ENCODE data around the gene TNIP2. TPM values are rescaled to one million over a fixed set of nuclear protein-coding genes. Genes with fewer than 3 reads are reported as not detected.

The TNIP2 gene
- total and polyA plus RNA-seq, 10 donors = 32.7 to 53.5 (median 47.9) TPM

GRCh38 chr4:2753436-2753835, 2.7 kb downstream of the TNIP2 start:
- peak; percentile 56 for DNase-seq
- peaks cover 0 to 37% (median 0%) of the 10 kb centered on the region in 6 donors for H3K36me3 ChIP-seq
- TF ChIP-seq CTCF (IDR thresholded peaks at IDR 0.05 in 8 of 11, conservative IDR thresholded peaks at IDR 0.05 in 3 of 11) (no peak), POLR2AphosphoS5 (IDR thresholded peaks at IDR 0.05) (no peak), POLR2A (IDR thresholded peaks at IDR 0.05) (no peak)
- WGBS, 5 donors = 87 to 98% (median 92%) methylated on average over 4 of the region's 4 CpGs
- H3K9me3 ChIP-seq = no peaks in the 10 kb centered on the region
- H3K4me1 ChIP-seq = peaks cover 10 to 76% (median 35%) of the 10 kb centered on the region in 6 donors
- peak overlapping the region in 1 of 8 donors; percentile 14 for H3K27ac ChIP-seq
- H3K27me3 ChIP-seq (replicated peaks in 1 of 7) = no peaks in the 10 kb centered on the region
- intact Hi-C loops (cut with DNase I; ENCODE audit: low total_unique reads) = loop anchor here (10.0 kb wide), 1 partner anchor 181 kb away; no protein-coding TSS in a partner anchor
- no peak overlapping the region for H3K4me3 ChIP-seq

GRCh38 chr4:2750719-2751605, 5.2 kb downstream of the TNIP2 start:
- Histone ChIP-seq H3K9me3 (no peaks in the 10 kb centered on the region), H3K36me3 (peaks cover 0 to 58% (median 11%) of the 10 kb centered on the region in 6 donors), H3K27me3 (replicated peaks in 1 of 7) (no peaks in the 10 kb centered on the region), H3K4me3 (no peak overlapping the region), H3K4me1 (peaks cover 22 to 94% (median 49%) of the 10 kb centered on the region in 6 donors), H3K27ac (no peak overlapping the region)
- intact Hi-C loops (cut with DNase I; ENCODE audit: low total_unique reads) = loop anchor here (10.0 kb wide), 1 partner anchor 184 kb away; no protein-coding TSS in a partner anchor
- 89 to 94% (median 91%) methylated on average over 18 to 19 of the region's 19 CpGs for WGBS, 5 donors
- DNase-seq = peak; percentile 20
- TF ChIP-seq CTCF (IDR thresholded peaks at IDR 0.05 in 8 of 11, conservative IDR thresholded peaks at IDR 0.05 in 3 of 11) (no peak), POLR2AphosphoS5 (IDR thresholded peaks at IDR 0.05) (no peak), POLR2A (IDR thresholded peaks at IDR 0.05) (no peak)

- peak in 1 of 3 donors; percentile 31 for TF ChIP-seq POLR2AphosphoS5 (IDR thresholded peaks at IDR 0.05)
- no peak for TF ChIP-seq CTCF (IDR thresholded peaks at IDR 0.05 in 8 of 11, conservative IDR thresholded peaks at IDR 0.05 in 3 of 11)
- no peak for TF ChIP-seq POLR2A (IDR thresholded peaks at IDR 0.05)
- Histone ChIP-seq H3K36me3 (peaks cover 0 to 82% (median 47%) of the 10 kb centered on the region in 6 donors), H3K27me3 (replicated peaks in 1 of 7) (no peaks in the 10 kb centered on the region), H3K27ac (peak overlapping the region; percentile 23 to 88 (median 74)), H3K4me1 (peaks cover 21 to 85% (median 34%) of the 10 kb centered on the region in 6 donors), H3K9me3 (no peaks in the 10 kb centered on the region), H3K4me3 (peak overlapping the region in 1 of 8 donors; percentile 25)
- intact Hi-C loops (cut with DNase I; ENCODE audit: low total_unique reads) = no loop called here
- 73 to 77% (median 75%) methylated on average over 10 to 16 of the region's 16 CpGs for WGBS, 5 donors
- DNase-seq = peak; percentile 77
These were observed 9.0 kb downstream of the TNIP2 start for GRCh38 chr4:2746891-2747695.

All from spleen (tissue), 11 donors.